Measurements from ENCODE around the gene PFKFB2.

Gene PFKFB2

GRCh38 chr1:207052911-207053769 lies at the start of gene PFKFB2:
Gene PFKFB2 (plus strand): TSS chr1:207053275. CDS start chr1:207054718, 1,443 bp downstream.
- no peak for DNase-seq

DNA sequence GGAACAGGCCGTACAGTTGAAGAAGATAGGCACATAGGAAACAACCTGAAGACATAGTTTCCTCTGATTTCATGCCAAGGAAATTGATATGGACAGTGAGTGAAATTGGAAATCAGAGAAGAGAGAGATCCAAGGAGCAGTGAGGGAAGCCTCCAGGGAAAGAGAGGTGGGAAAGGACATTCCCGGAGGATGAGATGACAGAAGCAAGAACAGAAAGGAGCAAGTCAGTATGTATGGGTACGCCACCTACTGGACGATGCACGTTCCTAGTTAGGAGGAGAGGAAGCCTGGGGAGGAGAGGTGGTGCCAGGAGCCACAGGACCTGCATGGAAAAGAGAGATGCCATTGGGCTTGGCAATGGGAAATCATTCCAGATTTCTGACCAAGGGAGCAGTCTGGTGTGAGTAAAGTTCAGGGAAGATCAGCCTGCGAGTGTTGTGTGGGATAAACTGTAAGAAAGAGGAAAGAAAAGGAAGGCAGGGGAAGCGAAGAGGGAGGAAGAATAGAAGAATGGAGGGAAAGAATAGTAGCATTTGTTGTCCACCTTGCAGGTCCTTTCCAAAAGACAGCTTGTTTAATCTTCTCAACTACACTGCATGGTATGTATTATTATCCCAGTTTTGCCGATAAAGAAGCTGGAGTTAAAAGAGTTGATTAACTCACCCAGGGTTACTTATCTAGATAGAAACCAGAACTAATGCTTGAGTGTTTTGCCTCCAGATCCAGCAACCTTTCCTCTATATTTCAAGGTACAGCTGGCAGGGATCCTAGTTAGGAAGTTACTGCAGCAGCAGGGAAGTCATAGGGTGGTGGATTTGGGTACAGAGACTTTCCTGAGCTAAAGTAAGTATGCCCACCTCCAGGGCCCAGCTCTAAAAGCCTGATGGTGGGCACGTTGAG lies 47.9 kb upstream of the PFKFB2 start:
- no peak for DNase-seq

DNA sequence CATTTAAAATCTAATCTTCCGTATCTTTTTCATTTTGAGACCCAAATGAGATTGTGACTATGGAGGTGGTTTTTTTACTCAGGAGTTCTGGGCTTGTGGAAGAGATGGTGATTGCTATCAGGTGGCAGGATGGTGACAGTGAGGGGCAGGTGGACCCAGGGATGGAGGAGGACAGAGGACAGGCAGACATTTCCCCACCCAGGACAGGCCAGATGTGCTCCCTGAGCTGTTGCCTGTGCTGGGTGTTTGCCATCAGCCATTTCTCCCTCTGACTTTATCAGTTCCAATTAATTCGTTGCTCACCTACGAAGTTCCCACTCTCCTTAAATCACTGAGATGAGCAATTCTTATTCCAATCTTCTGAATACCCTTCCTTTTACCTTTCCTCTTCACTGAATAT lies 47.0 kb upstream of the PFKFB2 start:
- DNase-seq: no peak

DNA sequence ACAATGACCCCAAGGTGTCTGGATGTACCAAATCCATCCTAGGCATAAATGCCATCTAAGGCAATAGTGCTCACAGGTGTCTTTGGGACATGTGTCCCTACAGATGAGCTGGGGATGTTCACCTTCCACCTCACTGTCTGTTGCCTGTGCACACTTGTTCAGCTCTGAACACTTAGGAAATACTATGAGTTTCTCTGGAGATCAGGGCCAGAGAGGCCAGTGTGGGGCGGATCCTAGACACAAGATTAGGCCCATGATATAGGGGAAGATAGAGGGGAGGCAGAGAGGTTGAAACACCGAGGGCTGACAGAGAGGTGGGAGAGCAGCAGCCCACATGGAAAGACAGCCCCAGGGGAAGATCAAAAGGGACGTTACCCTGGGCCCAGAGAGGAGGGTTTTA lies 46.2 kb upstream of the PFKFB2 start:
- DNase-seq: no peak

DNA sequence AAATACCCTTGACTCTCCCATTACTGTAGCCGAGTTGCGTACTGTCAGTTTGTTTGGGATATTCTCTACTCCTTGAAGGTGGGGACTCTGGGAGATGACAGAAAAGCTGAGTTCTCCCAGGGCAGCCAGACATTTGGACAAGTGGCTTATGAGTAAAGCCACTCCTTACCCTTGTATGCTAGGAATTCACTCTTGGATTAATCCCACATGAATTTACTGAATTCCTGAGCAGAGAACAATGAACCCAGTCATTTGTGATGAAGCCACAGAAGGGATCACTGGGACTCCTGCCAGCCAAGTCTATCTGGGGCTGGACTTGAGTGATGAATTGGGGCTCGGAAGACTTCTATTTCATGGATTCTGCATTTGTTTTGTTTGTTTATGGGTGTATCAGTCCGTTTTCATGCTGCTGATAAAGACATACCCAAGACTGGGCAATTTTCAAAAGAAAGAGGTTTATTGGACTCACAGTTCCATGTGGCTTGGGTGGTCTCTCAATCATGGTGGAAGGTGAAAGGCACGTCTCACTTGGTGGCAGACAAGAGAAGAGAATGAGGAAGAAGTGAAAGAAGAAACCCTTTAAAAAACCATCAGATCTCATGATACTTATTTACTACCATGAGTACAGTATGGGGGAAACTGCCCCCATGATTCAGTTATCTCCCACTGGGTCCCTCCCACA lies 45.6 kb upstream of the PFKFB2 start:
- no peak for DNase-seq

DNA sequence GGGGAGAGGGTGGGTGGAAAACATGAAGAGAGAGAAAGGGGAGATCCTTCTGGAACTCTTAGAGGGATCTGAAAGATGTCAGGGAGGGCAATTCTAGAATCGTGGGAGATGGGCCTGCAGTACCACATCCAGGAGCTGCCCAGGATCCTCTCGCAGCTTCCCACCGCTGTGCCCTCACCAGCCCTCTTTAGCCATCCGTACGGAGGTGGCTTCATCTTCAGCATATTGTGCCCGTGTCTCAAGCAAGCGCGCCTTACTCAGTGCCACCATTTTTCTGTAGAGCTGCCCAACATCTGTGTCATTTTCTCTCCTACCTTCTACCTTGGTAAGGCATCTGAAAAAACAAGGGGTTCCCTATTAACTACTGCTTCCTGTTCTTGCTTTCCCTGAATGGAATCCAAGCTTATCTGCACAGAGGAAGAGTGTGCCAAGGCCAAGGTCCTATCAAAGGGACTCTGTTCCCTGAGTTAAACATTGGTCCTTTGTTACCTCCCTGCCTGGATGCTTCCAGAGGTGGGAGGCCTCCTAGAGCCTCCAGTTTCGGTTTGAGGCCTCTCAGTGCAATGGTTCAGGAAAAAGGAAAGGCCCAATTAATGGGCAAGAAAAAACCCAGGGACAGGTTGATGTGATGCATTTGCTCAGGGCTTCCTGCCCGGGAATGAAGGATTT lies 43.8 kb upstream of the PFKFB2 start:
- no peak for DNase-seq

GRCh38 chr1:207009945-207010344 lies 43.1 kb upstream of the PFKFB2 start:
- no peak for DNase-seq

- no peak for DNase-seq
Measured at GRCh38 chr1:207010726-207011125, 42.3 kb upstream of the PFKFB2 start.

DNA sequence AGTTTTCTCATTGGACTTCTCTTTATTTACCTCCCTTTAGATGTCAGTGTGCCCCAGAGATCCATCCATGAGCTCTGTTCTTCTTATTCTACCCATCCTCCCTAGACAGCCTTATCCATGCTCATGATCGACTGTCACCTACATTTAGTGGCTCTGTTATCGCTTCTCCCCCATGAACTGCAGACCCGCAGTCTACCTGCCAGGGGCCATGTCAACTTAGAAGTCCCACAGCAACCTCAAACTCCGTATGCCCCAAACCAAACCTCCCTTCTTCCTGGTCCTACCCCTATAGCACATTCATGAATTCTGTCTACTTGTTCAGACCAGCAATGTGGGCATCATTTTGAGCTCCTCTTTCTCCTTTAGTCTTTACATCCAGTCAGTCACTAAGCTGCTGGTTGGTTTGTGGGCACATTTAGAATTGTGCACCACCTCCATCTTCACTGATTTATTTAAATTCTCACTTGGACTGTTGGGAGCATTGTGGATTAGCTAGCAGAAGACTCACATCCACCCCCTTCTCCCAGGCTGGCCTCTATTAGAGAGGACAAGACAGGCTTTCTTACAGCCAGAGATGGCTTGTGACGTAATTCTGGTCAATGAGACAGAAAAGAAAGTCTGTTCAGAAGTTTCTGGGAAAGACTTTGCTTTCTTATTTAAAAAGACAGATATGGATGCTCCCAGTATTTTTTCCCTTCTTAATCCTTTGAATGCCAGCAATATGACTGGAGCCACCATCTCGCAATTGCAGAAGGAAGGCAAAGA lies 39.6 kb upstream of the PFKFB2 start:
- no peak for DNase-seq

GRCh38 chr1:207014728-207015127 lies 38.3 kb upstream of the PFKFB2 start:
- no peak for DNase-seq

GRCh38 chr1:207015791-207016190 lies 37.3 kb upstream of the PFKFB2 start:
- no peak for DNase-seq

DNA sequence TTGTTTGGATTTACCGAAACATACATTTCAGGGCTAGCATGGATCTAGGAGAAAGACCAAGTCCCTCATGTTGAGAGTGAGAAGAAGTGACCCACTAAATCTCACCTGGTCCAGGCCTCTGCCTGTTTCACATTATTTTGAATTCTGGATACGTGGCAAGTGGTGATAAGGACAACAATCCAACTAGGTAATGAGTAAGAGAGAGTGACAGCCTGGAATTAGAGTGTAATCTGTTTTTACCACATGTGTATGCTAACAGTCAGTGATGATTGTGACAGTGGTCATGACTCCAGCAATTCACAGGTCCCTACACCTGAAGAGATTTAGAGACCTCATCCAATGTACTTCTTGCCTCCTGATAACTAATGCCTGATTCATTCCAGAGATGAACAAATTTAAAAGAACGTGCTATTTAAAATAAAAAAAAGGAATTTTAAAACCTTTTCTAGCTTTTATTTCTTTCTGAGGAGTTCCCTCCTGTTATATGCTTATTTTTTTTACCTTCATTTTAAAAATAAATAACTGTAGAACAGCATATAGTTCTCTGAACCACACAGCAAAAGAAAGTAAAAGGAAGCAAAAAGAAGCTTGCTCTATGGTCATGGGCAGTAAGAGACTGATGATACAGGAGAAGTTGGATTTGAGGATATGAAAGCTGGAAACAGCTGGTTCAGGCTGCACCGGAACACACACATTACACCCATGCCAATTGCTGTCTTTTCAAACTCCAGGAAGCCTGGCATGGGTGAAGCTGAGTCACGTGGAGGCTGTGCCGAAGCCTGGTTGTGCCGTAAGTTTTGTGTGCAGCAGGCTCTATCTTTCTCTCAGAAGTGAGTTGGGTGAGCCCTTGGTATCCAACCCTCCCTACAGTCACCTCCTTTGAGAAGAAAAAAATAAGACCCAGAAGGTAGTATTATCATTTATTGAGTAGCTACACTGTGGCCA lies 35.2 kb upstream of the PFKFB2 start:
- no peak for DNase-seq

- DNase-seq: no peak
Measured at GRCh38 chr1:207018707-207019106, 34.4 kb upstream of the PFKFB2 start.

DNA sequence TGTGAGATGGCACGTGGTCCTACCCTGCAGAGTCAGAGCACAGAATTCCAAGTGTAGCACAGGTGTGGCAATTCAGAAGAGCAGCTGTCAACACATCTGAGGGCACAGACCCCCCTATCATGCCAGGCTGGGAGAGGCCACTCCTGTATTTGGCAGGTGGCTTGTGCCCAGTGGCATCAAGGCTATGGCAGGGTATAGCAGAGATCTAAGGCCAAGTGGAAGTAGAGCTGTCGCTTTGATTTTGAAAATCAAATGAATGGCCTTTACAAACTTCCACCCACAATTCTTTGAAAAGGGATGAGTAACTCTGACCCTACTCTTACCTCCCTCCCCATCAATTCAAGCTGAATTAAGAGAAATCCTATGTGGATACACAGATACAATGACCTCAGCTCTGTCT lies 33.9 kb upstream of the PFKFB2 start:
- no peak for DNase-seq

DNA sequence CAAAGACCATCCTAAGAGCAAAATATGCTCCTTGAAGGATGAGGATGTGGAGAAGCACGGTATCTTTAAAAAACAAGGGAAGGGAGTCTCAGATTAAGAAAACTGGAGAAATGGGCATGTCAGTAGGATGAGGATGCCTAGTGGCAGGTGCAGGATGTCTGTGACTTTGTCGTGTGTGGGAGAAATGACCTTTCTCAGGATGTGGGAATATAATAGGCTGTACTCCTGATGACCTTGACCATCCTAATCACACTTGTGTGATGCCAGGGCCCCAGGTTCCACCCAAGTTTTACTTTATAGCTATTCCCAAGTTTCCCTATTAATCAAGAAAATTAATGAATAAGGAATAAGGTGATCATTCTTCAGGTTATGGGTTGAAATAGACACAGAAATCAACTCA lies 33.4 kb upstream of the PFKFB2 start:
- no peak for DNase-seq

DNA sequence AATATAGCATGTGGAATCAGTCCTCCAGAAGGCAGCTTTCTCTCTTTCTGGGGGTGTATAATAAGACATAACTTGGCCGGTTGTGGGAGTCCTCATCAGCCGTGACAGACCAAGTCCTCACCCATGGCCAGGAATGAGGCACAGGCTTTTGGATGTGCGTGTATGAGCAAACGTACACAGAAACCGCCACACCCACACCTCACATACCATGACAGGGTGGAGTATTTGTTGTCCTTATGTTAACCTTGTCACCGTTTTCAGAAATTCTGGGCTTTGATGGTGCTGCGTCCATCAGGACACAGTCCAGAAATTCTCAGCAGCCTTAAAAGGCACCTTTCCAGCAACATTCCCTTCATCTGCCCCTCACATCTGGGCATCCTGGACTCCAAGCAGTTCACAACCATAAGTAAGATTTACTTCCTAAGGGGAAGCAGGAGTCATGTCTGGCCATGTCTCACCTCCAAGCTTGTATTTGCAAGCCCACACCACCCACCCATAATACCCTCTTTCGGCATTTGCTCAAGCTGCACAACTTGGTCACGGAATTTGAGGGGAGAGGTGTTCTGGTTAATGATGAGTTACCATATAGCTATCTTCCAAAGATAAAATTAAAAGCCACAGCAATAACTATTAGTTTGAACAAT lies 32.9 kb upstream of the PFKFB2 start:
- DNase-seq: no peak

GRCh38 chr1:207020709-207021107 lies 32.4 kb upstream of the PFKFB2 start:
- DNase-seq: no peak

- DNase-seq: no peak
Measured at GRCh38 chr1:207021139-207021861, 31.8 kb upstream of the PFKFB2 start.

DNA sequence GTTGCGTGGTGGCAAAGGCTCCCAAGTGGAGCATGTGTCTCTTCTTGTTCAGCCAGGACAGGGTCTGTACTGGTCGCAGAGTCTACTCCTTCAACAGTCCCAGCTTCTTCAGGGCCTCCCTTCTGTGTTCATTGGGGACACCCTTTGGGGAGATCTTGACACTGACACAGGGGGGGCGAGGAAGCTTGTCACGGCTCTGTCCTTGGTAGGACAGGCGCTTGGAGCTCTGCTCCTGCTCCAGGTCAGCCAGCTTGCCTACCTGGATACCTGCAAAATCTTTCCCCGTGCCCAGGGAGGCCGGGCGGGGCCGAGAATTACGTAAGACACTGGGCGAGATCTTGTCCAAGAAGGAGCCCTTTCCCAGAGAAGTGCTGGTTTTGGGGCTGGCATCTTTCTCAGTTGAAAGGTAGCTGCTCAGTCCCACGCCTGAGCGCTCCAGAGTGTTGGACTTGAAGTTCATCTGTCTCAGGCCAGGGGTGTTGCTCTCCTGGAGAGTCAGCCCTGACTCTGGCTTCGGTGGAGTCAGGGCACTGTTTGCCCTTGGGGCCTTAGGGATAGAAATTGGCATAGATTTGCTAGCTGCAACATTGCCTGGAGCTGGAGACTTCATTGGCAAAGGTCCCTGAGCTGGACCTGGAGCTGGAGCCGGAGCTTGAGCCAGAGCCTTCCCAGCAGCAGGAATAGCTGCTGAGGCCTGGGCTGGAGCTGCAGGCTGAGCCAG lies 31.0 kb upstream of the PFKFB2 start:
- no peak for DNase-seq

Data from NK-92 treated with Interleukin-12 subunit alpha and Interleukin-12 subunit beta, amount 100 ng/mL, for 24 hours (cell line).